ENCODE measurements around the gene SUPV3L1.
"Not testable (repeated sequence)": the region's sequence is repeated elsewhere in the genome, so short reads cannot be mapped to it uniquely, and the experiment has no call there.

SUPV3L1 gene

GRCh38 chr10:69230128-69230527 is 50.1 kb downstream of the SUPV3L1 start:
- no peak for DNase-seq (ENCODE audit: low read depth in 2 of 2)

- DNase-seq (ENCODE audit: low read depth in 2 of 2), result peak in 1 of 2 experiments; percentile 19
These were observed 52.2 kb downstream of the SUPV3L1 start for GRCh38 chr10:69232252-69232651.

GRCh38 chr10:69232736-69233480 is 52.9 kb downstream of the SUPV3L1 start:
- DNase-seq (ENCODE audit: low read depth in 2 of 2), result no peak

- no peak for DNase-seq (ENCODE audit: low read depth in 2 of 2)
These were observed 54.4 kb downstream of the SUPV3L1 start for GRCh38 chr10:69234447-69234846.

GRCh38 chr10:69237528-69238159 is 57.6 kb downstream of the SUPV3L1 start:
- peak in 1 of 2 experiments; percentile 29 for DNase-seq (ENCODE audit: low read depth in 2 of 2)

GRCh38 chr10:69239136-69239535 is 59.1 kb downstream of the SUPV3L1 start:
- no peak for DNase-seq (ENCODE audit: low read depth in 2 of 2)

GRCh38 chr10:69239816-69240434 is 59.9 kb downstream of the SUPV3L1 start:
- DNase-seq (ENCODE audit: low read depth in 2 of 2), result no peak

- DNase-seq (ENCODE audit: low read depth in 2 of 2), result no peak
These were observed 60.4 kb downstream of the SUPV3L1 start for GRCh38 chr10:69240455-69240854.

GRCh38 chr10:69241575-69241974 is 61.5 kb downstream of the SUPV3L1 start:
- DNase-seq (ENCODE audit: low read depth in 2 of 2), result no peak

GRCh38 chr10:69242040-69242851 is 62.2 kb downstream of the SUPV3L1 start:
- no peak for DNase-seq (ENCODE audit: low read depth in 2 of 2)

GRCh38 chr10:69242852-69243212 is 62.8 kb downstream of the SUPV3L1 start:
- DNase-seq (ENCODE audit: low read depth in 2 of 2), result no peak

GRCh38 chr10:69243817-69244216 is 63.8 kb downstream of the SUPV3L1 start:
- DNase-seq (ENCODE audit: low read depth in 2 of 2), result no peak

GRCh38 chr10:69246036-69246435 is 66.0 kb downstream of the SUPV3L1 start:
- DNase-seq (ENCODE audit: low read depth in 2 of 2), result no peak

- DNase-seq (ENCODE audit: low read depth in 2 of 2), result no peak
These were observed 66.7 kb downstream of the SUPV3L1 start for GRCh38 chr10:69246581-69247312.

- DNase-seq (ENCODE audit: low read depth in 2 of 2), result no peak
These were observed 67.3 kb downstream of the SUPV3L1 start for GRCh38 chr10:69247313-69247710.

GRCh38 chr10:69248117-69248730 is 68.2 kb downstream of the SUPV3L1 start:
- DNase-seq (ENCODE audit: low read depth in 2 of 2), result no peak

- no peak for DNase-seq (ENCODE audit: low read depth in 2 of 2)
These were observed 70.0 kb downstream of the SUPV3L1 start for GRCh38 chr10:69250041-69250440.

GRCh38 chr10:69251417-69251816 is 71.4 kb downstream of the SUPV3L1 start:
- DNase-seq (ENCODE audit: low read depth in 2 of 2), result not testable (repeated sequence)

- DNase-seq (ENCODE audit: low read depth in 2 of 2), result no peak
These were observed 73.1 kb downstream of the SUPV3L1 start for GRCh38 chr10:69253171-69253570.

- no peak for DNase-seq (ENCODE audit: low read depth in 2 of 2)
These were observed 74.8 kb downstream of the SUPV3L1 start for GRCh38 chr10:69254877-69255276.
